NCI-H146 treated with DMSO at 0.1 percent for 48 hours (cell line): Measurements from ENCODE around the gene ZNF503.

Source experiments
- DNase-seq: peaks from one replicate; lab custom pipeline; 2025; ENCODE audit not compliant: unreplicated experiment; lab: John Stamatoyannopoulos, UW

ZNF503 gene

GRCh38 chr10:75358132-75358531 lies 43.4 kb downstream of the ZNF503 start:
- DNase-seq: no peak

DNA sequence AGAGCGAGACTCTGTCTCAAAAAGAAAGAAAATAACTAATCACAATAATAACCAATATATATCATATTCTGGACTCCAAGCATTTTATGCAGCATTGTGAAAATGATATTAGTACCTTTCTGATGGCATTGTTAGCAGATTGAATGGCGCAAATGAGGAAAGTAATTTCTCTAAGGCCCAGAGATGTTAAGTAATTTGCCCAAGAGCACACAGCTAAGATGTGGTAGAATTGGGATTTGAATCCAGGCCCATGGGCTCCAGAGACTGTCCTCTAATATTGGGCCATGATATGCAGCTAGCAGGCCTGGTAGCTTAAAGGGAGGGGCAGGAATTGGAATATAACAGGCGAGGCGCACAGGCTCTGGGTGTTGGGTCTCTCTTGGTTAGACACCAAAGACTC lies 44.1 kb downstream of the ZNF503 start:
- DNase-seq: no peak

DNA sequence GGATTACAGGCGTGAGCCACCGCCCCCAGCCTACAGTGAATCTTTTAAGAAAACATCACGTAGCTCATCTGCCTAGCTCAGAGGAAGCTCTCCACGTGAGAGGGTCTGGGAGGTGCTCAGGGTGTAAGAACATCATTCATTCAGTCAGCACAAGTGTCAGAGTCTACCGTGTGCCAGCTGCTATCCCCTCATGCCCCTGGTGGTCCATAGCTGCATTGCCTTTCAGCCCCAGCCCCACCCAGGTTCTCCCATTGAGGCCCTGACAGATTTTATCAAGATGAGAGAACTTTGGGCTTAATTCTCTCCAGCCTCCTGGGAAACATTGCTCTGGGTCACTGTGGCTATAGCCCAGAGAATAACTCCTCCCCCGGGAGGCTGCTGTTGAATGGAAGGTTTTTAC lies 45.1 kb downstream of the ZNF503 start:
- DNase-seq: no peak

- DNase-seq: no peak
These were observed 45.9 kb downstream of the ZNF503 start for GRCh38 chr10:75355706-75356105.

DNA sequence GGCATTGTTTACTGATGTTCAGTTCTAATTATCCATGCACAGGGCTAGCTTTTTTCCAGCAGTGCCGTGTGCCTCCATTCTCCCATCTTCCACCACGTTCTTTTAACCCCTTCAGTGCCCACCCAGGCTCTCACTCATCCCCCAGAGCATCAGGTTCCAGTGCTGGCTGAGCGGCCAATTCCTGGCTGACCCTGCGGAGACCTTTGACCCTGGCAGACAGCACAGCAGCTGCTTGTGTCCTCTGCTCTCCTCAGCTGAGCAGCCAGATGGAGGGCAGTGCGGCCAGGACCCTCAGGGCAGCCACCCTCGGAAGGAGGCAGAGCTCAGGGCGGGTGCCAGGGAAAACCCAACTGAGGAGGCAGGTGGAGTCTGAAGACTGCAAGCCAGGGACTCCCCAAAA lies 48.4 kb downstream of the ZNF503 start:
- no peak for DNase-seq

- DNase-seq: no peak
These were observed 48.9 kb downstream of the ZNF503 start for GRCh38 chr10:75352650-75353049.

- no peak for DNase-seq
These were observed 49.9 kb downstream of the ZNF503 start for GRCh38 chr10:75351637-75352036.

DNA sequence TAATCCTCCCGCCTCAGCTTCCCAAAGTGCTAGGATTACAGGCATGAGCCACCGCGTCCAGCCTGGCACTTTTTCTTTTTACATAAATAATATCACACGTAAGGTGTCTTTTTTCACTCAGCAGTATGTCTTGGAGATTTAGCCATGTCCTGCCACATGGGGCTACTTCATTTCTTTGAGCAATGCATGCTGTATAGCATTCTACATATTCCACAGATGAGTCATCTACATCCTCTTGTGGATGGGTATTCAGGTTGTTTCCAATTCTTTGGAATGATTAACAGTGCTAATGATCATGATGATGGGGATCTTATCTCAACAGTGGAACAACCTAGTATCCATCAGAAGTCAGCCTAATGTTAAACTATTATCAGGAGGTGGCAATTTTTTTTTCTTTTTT lies 50.8 kb downstream of the ZNF503 start:
- no peak for DNase-seq
